Measurements from ENCODE around the gene URM1. TPM values are rescaled to one million over a fixed set of nuclear protein-coding genes. Genes with fewer than 3 reads are reported as not detected.

URM1 gene
- total RNA-seq, 1 experiment from 2014 or later: 45.4 TPM

- H3K9me3 ChIP-seq (ENCODE audit: control insufficient read depth, insufficient read depth, low read depth, low read length): no peaks in the 10 kb centered on the region
- no peaks in the 10 kb centered on the region for H3K27me3 ChIP-seq (ENCODE audit: control insufficient read depth, insufficient read depth, low read length)
- H3K27ac ChIP-seq (ENCODE audit: low read length): no peak overlapping the region
- no TSS peak for BruUV-seq (replicated peaks)
- DNase-seq (ENCODE audit: low read depth, low spot score) (no peak), ATAC-seq (no peak)
- intact Hi-C loops (cut with micrococcal nuclease; ENCODE audit: unreplicated experiment) (no loop called here), in situ Hi-C loops (cut with HindIII; ENCODE audit: low pct_unique_long_range_greater_than_20kb, low sequenced_read_pairs) (no loop called here)
- CTCF ChIA-PET: interaction anchor here (0.6 to 0.7 kb wide), 2 partner anchors 18 to 185 kb away, joined by 3 read pairs; no protein-coding TSS in a partner anchor
- H3K36me3 ChIP-seq (ENCODE audit: control insufficient read depth, insufficient read depth, low read length): no peaks in the 10 kb centered on the region
- no peak overlapping the region for H3K4me3 ChIP-seq (ENCODE audit: low read depth in 2 of 2, low read length in 2 of 2)
- no peaks in the 10 kb centered on the region for H3K4me1 ChIP-seq (ENCODE audit: control insufficient read depth, insufficient read depth, low read length)
- TF ChIP-seq SIN3A (IDR thresholded peaks at IDR 0.05; ENCODE audit: borderline replicate concordance, insufficient read depth, low read depth, low read length): no peak
- TF ChIP-seq TCF7L2 (IDR thresholded peaks at IDR 0.05; ENCODE audit: low read depth, low read length): no peak
- TF ChIP-seq, protein P1, sequence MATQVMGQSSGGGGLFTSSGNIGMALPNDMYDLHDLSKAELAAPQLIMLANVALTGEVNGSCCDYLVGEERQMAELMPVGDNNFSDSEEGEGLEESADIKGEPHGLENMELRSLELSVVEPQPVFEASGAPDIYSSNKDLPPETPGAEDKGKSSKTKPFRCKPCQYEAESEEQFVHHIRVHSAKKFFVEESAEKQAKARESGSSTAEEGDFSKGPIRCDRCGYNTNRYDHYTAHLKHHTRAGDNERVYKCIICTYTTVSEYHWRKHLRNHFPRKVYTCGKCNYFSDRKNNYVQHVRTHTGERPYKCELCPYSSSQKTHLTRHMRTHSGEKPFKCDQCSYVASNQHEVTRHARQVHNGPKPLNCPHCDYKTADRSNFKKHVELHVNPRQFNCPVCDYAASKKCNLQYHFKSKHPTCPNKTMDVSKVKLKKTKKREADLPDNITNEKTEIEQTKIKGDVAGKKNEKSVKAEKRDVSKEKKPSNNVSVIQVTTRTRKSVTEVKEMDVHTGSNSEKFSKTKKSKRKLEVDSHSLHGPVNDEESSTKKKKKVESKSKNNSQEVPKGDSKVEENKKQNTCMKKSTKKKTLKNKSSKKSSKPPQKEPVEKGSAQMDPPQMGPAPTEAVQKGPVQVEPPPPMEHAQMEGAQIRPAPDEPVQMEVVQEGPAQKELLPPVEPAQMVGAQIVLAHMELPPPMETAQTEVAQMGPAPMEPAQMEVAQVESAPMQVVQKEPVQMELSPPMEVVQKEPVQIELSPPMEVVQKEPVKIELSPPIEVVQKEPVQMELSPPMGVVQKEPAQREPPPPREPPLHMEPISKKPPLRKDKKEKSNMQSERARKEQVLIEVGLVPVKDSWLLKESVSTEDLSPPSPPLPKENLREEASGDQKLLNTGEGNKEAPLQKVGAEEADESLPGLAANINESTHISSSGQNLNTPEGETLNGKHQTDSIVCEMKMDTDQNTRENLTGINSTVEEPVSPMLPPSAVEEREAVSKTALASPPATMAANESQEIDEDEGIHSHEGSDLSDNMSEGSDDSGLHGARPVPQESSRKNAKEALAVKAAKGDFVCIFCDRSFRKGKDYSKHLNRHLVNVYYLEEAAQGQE (IDR thresholded peaks at IDR 0.05; ENCODE audit: insufficient read depth in 1 of 2, low read depth in 2 of 2, low read length in 1 of 2): no peak
- TF ChIP-seq POLR2AphosphoS5 (IDR thresholded peaks at IDR 0.05; ENCODE audit: low read depth, low read length): no peak
- TF ChIP-seq, protein P2, sequence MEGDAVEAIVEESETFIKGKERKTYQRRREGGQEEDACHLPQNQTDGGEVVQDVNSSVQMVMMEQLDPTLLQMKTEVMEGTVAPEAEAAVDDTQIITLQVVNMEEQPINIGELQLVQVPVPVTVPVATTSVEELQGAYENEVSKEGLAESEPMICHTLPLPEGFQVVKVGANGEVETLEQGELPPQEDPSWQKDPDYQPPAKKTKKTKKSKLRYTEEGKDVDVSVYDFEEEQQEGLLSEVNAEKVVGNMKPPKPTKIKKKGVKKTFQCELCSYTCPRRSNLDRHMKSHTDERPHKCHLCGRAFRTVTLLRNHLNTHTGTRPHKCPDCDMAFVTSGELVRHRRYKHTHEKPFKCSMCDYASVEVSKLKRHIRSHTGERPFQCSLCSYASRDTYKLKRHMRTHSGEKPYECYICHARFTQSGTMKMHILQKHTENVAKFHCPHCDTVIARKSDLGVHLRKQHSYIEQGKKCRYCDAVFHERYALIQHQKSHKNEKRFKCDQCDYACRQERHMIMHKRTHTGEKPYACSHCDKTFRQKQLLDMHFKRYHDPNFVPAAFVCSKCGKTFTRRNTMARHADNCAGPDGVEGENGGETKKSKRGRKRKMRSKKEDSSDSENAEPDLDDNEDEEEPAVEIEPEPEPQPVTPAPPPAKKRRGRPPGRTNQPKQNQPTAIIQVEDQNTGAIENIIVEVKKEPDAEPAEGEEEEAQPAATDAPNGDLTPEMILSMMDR (IDR thresholded peaks at IDR 0.05): no peak
- POLR2A ChIA-PET: no interaction called here
Measured at GRCh38 chr9:128397831-128398230, 26.7 kb downstream of the URM1 start.

GRCh38 chr9:128399861-128400260, 28.7 kb downstream of the URM1 start:
- POLR2A ChIA-PET: no interaction called here
- no TSS peak for BruUV-seq (replicated peaks)
- H3K4me1 ChIP-seq (ENCODE audit: control insufficient read depth, insufficient read depth, low read length): no peaks in the 10 kb centered on the region
- TF ChIP-seq, protein P2 (IDR thresholded peaks at IDR 0.05): no peak
- TF ChIP-seq, protein P1 (IDR thresholded peaks at IDR 0.05; ENCODE audit: insufficient read depth in 1 of 2, low read depth in 2 of 2, low read length in 1 of 2): no peak
- TF ChIP-seq POLR2AphosphoS5 (IDR thresholded peaks at IDR 0.05; ENCODE audit: low read depth, low read length) (no peak), SIN3A (IDR thresholded peaks at IDR 0.05; ENCODE audit: borderline replicate concordance, insufficient read depth, low read depth, low read length) (no peak), TCF7L2 (IDR thresholded peaks at IDR 0.05; ENCODE audit: low read depth, low read length) (no peak)
- no peak overlapping the region for H3K4me3 ChIP-seq (ENCODE audit: low read depth in 2 of 2, low read length in 2 of 2)
- in situ Hi-C loops (cut with HindIII; ENCODE audit: low pct_unique_long_range_greater_than_20kb, low sequenced_read_pairs) (no loop called here), intact Hi-C loops (cut with micrococcal nuclease; ENCODE audit: unreplicated experiment) (no loop called here)
- H3K9me3 ChIP-seq (ENCODE audit: control insufficient read depth, insufficient read depth, low read depth, low read length): no peaks in the 10 kb centered on the region
- CTCF ChIA-PET: no interaction called here
- H3K27me3 ChIP-seq (ENCODE audit: control insufficient read depth, insufficient read depth, low read length): no peaks in the 10 kb centered on the region
- ATAC-seq (no peak), DNase-seq (ENCODE audit: low read depth, low spot score) (no peak)
- H3K36me3 ChIP-seq (ENCODE audit: control insufficient read depth, insufficient read depth, low read length): no peaks in the 10 kb centered on the region
- H3K27ac ChIP-seq (ENCODE audit: low read length): no peak overlapping the region

Data from Panc1 (cell line).